K562 (cell line): ENCODE results near the gene ZBTB24. TPM values are rescaled to one million over a fixed set of nuclear protein-coding genes. Genes with fewer than 3 reads are reported as not detected.

Experiments used
- FOSL1 ChIP-seq: fragments of 200-800 bp; sonication (Bioruptor generic); conservative IDR thresholded peaks from 2 replicates; pipeline ENCODE4 v1.6.1; 2016; ENCODE audit warnings: missing genetic modification characterization, missing compliant biosample characterization
- GATAD2A ChIP-seq: fragments of 450-650 bp; IDR thresholded peaks from 2 replicates; pipeline ENCODE4 v1.6.1; 2017
- HIVEP1 ChIP-seq: fragments of 250-450 bp; sonication (Bioruptor Pico); IDR thresholded peaks from 2 replicates; pipeline ENCODE4 v1.4.0; 2020; ENCODE audit warnings: mild to moderate bottlenecking
- HNRNPL ChIP-seq: fragments of 200-400 bp; formaldehyde crosslinking; IDR thresholded peaks from 2 replicates; pipeline ENCODE4 v1.6.1; 2017; ENCODE audit warnings: low read depth, mild to moderate bottlenecking, low read length
- LCOR ChIP-seq: sonication (generic); formaldehyde crosslinking; IDR thresholded peaks from 2 replicates; pipeline ENCODE4 v1.8.0; 2022; ENCODE audit warnings: mild to moderate bottlenecking, missing genetic modification reagents
- MIER1 ChIP-seq: fragments of 450-650 bp; IDR thresholded peaks from 2 replicates; pipeline ENCODE4 v1.6.1; 2016; ENCODE audit warnings: antibody characterized with exemption, mild to moderate bottlenecking, low read depth
- SAFB ChIP-seq: fragments of 200-400 bp; formaldehyde crosslinking; IDR thresholded peaks from 2 replicates; pipeline ENCODE4 v1.6.1; 2017; ENCODE audit warnings: low read depth, low read length, borderline replicate concordance
- SIX5 ChIP-seq, 2 experiments: IDR thresholded peaks; 2 replicates each; pipeline ENCODE4 v1.6.1; 2011; ENCODE audit warnings: low read length in 2 of 2, borderline replicate concordance in 1 of 2, low read depth in 1 of 2, mild to moderate bottlenecking in 1 of 2, moderate library complexity in 1 of 2; ENCODE audit not compliant: insufficient read depth in 1 of 2
- SMARCA5 ChIP-seq: fragments of 450-650 bp; IDR thresholded peaks from 2 replicates; pipeline ENCODE4 v1.6.1; 2016
- SRF ChIP-seq, 2 experiments: fragments of 250-450, 450-650 bp in 1 of 2; sonication (Bioruptor Pico) in 1 of 2; sonication (generic) in 1 of 2; formaldehyde crosslinking; IDR thresholded peaks; 2 replicates each; pipeline versions ENCODE4 v1.5.0 to v1.5.1; 2020 to 2022; ENCODE audit warnings: mild to moderate bottlenecking in 1 of 2, missing genetic modification reagents in 1 of 2
- TAF1 ChIP-seq: IDR thresholded peaks from 2 replicates; pipeline ENCODE4 v1.6.1; 2011; ENCODE audit warnings: mild to moderate bottlenecking, low read length, moderate library complexity; ENCODE audit not compliant: insufficient read depth, control insufficient read depth, severe bottlenecking; ENCODE audit errors: extremely low read depth
- TBL1XR1 ChIP-seq, 2 experiments: IDR thresholded peaks; 2 replicates each; pipeline ENCODE4 v1.6.1; 2012; ENCODE audit warnings: improper control_type of control experiment in 2 of 2, low read length in 2 of 2, mild to moderate bottlenecking in 1 of 2
- ZNF239 ChIP-seq: fragments of 250-450 bp; sonication (Bioruptor Pico); IDR thresholded peaks from 2 replicates; pipeline ENCODE4 v1.4.0; 2020; ENCODE audit warnings: mild to moderate bottlenecking
- ZNF507 ChIP-seq: conservative IDR thresholded peaks from 2 replicates; pipeline ENCODE4 v1.6.1; 2017; ENCODE audit warnings: missing genetic modification characterization, missing compliant biosample characterization
- polyA plus RNA-seq, 8 experiments: library from polyadenylated mRNA; depleted of rRNA in 4 of 8; stranded (reverse) in 5 of 8; unstranded in 3 of 8; fragments of >200 nt; fragmentation: Nextera tagmentation in 2 of 8; fragmentation: Illumina TruSeq in 1 of 8; extraction: Ambion mirVana in 2 of 8; extraction: Trizol in 1 of 8; gene quantifications; 2 replicates each; pipeline versions ENCODE4 v1.2.1 to v1.2.3, GENCODE V29; 2011 to 2014; ENCODE audit warnings: inconsistent platforms in 1 of 8, missing spikeins in 1 of 8
- total RNA-seq, 7 experiments: library from RNA; depleted of rRNA in 6 of 7; stranded (reverse); fragments of >200 nt in 6 of 7; fragmentation: Illumina TruSeq in 2 of 7; extraction: Trizol in 2 of 7; gene quantifications; 2 replicates each; pipeline versions ENCODE4 v1.2.1 to v1.2.3, GENCODE V29; 2011 to 2021; ENCODE audit warnings: low replicate concordance in 1 of 7
- TF ChIP-seq, protein P1 (sequence below): sonication (generic); formaldehyde crosslinking; IDR thresholded peaks from 2 replicates; pipeline ENCODE4 v1.8.1; 2023; ENCODE audit warnings: mild to moderate bottlenecking, missing genetic modification reagents
- TF ChIP-seq, protein P2 (sequence below): sonication (generic); formaldehyde crosslinking; IDR thresholded peaks from 2 replicates; pipeline ENCODE4 v1.8.1; 2022; ENCODE audit warnings: missing genetic modification reagents
- TF ChIP-seq, protein P3 (sequence below): fragments of 450-650 bp; IDR thresholded peaks from 2 replicates; pipeline ENCODE4 v1.6.1; 2016; ENCODE audit warnings: mild to moderate bottlenecking
- TF ChIP-seq, protein P4 (sequence below): IDR thresholded peaks from 2 replicates; pipeline ENCODE4 v1.6.1; 2016; ENCODE audit warnings: missing genetic modification characterization, missing compliant biosample characterization

Gene ZBTB24
- total and polyA plus RNA-seq, 9 of the 15 experiments (the other 6 are each of a cell fraction or from before 2014, with no cell fraction given), result 2.0 to 16.7 (median 8.3) TPM

DNA sequence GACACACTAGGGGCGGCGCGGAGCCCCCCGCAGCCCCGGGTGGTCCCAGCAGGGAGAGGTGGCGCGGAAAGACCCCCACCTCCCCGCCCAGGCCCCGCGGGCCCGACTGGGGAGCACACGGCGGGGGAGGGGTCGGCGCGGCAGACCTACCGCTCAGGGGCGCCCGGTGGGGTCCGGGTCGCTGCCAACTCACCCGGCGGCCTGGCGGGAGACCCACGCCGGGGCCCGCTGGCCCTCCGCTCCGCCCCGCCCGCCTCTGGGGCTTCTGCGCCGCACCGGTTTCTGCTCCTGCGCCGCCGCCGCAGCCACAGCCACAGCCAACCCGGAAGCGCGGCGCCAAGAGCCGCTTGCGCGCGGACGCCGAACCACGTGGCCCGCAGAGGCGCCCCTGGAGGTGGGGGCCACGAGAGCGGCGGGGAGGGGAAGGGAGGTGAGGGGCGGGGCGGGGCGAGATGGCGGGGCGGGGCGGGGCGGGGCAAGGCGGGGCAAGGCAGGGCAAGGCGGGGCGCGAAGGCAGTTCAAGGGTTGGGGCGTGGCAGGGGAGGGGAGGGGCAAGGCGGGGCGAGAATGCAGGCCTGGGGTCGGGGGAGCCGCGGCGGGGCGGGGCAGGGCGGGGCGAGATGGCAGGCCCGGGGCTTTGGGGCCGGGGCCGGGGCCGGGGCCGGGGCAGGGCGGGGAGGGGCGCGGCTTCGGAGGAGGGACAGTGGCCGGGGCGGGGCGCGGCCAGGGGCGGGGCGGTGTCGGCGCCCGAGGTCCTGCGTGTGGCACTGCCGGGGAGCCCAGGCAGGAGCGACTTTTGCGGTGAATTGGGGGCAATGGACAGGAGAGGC, at the start of gene ZBTB24 (continued):
- TF ChIP-seq, protein P1, sequence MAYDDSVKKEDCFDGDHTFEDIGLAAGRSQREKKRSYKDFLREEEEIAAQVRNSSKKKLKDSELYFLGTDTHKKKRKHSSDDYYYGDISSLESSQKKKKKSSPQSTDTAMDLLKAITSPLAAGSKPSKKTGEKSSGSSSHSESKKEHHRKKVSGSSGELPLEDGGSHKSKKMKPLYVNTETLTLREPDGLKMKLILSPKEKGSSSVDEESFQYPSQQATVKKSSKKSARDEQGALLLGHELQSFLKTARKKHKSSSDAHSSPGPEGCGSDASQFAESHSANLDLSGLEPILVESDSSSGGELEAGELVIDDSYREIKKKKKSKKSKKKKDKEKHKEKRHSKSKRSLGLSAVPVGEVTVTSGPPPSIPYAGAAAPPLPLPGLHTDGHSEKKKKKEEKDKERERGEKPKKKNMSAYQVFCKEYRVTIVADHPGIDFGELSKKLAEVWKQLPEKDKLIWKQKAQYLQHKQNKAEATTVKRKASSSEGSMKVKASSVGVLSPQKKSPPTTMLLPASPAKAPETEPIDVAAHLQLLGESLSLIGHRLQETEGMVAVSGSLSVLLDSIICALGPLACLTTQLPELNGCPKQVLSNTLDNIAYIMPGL, result no peak
- TF ChIP-seq SRF (CRISPR knock-in tag; IDR thresholded peaks at IDR 0.05) (no peak), TAF1 (peak; percentile 68), HIVEP1 (no peak), ZNF239 (no peak), HNRNPL (no peak), TBL1XR1 (IDR thresholded peaks at IDR 0.05; ENCODE audit: low read length in 2 of 2) (no peak), SIX5 (IDR thresholded peaks at IDR 0.05; ENCODE audit: borderline replicate concordance in 1 of 2, insufficient read depth in 1 of 2, low read depth in 1 of 2, low read length in 2 of 2) (no peak), FOSL1 (tag) (no peak), MIER1 (no peak), LCOR (CRISPR knock-in tag) (no peak), ZNF507 (tag) (no peak), SAFB (no peak), GATAD2A (no peak), SMARCA5 (no peak)
- TF ChIP-seq, protein P2, sequence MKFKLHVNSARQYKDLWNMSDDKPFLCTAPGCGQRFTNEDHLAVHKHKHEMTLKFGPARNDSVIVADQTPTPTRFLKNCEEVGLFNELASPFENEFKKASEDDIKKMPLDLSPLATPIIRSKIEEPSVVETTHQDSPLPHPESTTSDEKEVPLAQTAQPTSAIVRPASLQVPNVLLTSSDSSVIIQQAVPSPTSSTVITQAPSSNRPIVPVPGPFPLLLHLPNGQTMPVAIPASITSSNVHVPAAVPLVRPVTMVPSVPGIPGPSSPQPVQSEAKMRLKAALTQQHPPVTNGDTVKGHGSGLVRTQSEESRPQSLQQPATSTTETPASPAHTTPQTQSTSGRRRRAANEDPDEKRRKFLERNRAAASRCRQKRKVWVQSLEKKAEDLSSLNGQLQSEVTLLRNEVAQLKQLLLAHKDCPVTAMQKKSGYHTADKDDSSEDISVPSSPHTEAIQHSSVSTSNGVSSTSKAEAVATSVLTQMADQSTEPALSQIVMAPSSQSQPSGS (CRISPR knock-in tag), result no peak
- TF ChIP-seq, protein P3, sequence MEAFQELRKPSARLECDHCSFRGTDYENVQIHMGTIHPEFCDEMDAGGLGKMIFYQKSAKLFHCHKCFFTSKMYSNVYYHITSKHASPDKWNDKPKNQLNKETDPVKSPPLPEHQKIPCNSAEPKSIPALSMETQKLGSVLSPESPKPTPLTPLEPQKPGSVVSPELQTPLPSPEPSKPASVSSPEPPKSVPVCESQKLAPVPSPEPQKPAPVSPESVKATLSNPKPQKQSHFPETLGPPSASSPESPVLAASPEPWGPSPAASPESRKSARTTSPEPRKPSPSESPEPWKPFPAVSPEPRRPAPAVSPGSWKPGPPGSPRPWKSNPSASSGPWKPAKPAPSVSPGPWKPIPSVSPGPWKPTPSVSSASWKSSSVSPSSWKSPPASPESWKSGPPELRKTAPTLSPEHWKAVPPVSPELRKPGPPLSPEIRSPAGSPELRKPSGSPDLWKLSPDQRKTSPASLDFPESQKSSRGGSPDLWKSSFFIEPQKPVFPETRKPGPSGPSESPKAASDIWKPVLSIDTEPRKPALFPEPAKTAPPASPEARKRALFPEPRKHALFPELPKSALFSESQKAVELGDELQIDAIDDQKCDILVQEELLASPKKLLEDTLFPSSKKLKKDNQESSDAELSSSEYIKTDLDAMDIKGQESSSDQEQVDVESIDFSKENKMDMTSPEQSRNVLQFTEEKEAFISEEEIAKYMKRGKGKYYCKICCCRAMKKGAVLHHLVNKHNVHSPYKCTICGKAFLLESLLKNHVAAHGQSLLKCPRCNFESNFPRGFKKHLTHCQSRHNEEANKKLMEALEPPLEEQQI, result no peak
- TF ChIP-seq, protein P4, sequence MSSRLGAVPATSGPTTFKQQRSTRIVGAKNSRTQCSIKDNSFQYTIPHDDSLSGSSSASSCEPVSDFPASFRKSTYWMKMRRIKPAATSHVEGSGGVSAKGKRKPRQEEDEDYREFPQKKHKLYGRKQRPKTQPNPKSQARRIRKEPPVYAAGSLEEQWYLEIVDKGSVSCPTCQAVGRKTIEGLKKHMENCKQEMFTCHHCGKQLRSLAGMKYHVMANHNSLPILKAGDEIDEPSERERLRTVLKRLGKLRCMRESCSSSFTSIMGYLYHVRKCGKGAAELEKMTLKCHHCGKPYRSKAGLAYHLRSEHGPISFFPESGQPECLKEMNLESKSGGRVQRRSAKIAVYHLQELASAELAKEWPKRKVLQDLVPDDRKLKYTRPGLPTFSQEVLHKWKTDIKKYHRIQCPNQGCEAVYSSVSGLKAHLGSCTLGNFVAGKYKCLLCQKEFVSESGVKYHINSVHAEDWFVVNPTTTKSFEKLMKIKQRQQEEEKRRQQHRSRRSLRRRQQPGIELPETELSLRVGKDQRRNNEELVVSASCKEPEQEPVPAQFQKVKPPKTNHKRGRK (tag), result no peak
